MCF 10A (cell line): ENCODE measurements around the gene TLR10. TPM values are rescaled to one million over a fixed set of nuclear protein-coding genes. Genes with fewer than 3 reads are reported as not detected.

Experiments used
- BruUV-seq: library from RNA; stranded (reverse); fragments of 400-500 nt; replicated peaks from 2 replicates; lab custom pipeline; 2021; lab: Mats Ljungman, UMichigan
- CTCF ChIA-PET: fragments of 300-600 bp; sonication (Branson Sonifier 250); formaldehyde crosslinking; extraction: SDS; loops from one replicate; lab custom pipeline; 2021; ENCODE audit warnings: antibody characterized with exemption, inconsistent platforms; lab: Yijun Ruan, JAX
- POLR2A ChIA-PET: fragments of 300-600, 350-650 bp; sonication (Branson Sonifier 250); formaldehyde crosslinking; extraction: SDS; loops from one replicate; lab custom pipeline; 2020; ENCODE audit warnings: antibody characterized with exemption, inconsistent platforms; lab: Yijun Ruan, JAX
- DNase-seq: peaks from one replicate; pipeline ENCODE4 v3.0.0-alpha.2; 2018; ENCODE audit not compliant: unreplicated experiment
- H3K27ac Mint-ChIP-seq: one replicate; pipeline ENCODE4 v1.8.0; 2022; ENCODE audit warnings: mild to moderate bottlenecking, low read depth, mixed read lengths; ENCODE audit not compliant: unreplicated experiment
- H3K27me3 Mint-ChIP-seq: one replicate; pipeline ENCODE4 v1.8.0; 2022; ENCODE audit warnings: mixed read lengths; ENCODE audit not compliant: insufficient read depth, unreplicated experiment
- H3K36me3 Mint-ChIP-seq: one replicate; pipeline ENCODE4 v1.8.0; 2022; ENCODE audit warnings: mild to moderate bottlenecking, moderate library complexity, mixed read lengths; ENCODE audit not compliant: insufficient read depth, unreplicated experiment
- H3K4me1 Mint-ChIP-seq: one replicate; pipeline ENCODE4 v1.8.0; 2022; ENCODE audit warnings: mixed read lengths; ENCODE audit not compliant: insufficient read depth, unreplicated experiment
- H3K4me3 Mint-ChIP-seq: one replicate; pipeline ENCODE4 v1.8.0; 2022; ENCODE audit warnings: mild to moderate bottlenecking, moderate library complexity, mixed read lengths; ENCODE audit not compliant: unreplicated experiment
- H3K9me3 Mint-ChIP-seq: one replicate; pipeline ENCODE4 v1.8.0; 2022; ENCODE audit warnings: mixed read lengths; ENCODE audit not compliant: unreplicated experiment
- CTCF ChIP-seq: fragments of 200-600 bp; IDR thresholded peaks from one replicate; pipeline ENCODE4 v1.8.0; 2022; ENCODE audit warnings: antibody characterized with exemption, mild to moderate bottlenecking; ENCODE audit not compliant: unreplicated experiment
- intact Hi-C: fragments of 100-400 bp; cut with micrococcal nuclease; formaldehyde crosslinking; loops from 2 replicates; pipeline ENCODE4 v1.14.1; 2022
- total RNA-seq: library from RNA; stranded (reverse); gene quantifications from 2 replicates; pipeline ENCODE4 v1.2.3, GENCODE V29; 2022

The TLR10 gene
- total RNA-seq, 1 experiment from 2014 or later = not detected

GRCh38 chr4:38743866-38744265 lies 38.9 kb downstream of the TLR10 start:
- no peak for DNase-seq
- POLR2A ChIA-PET = interaction anchor here (0.8 to 0.9 kb wide), 2 partner anchors 8 to 112 kb away, joined by 3 read pairs; no protein-coding TSS in a partner anchor
- Mint-ChIP-seq H3K4me3 (no peak overlapping the region), H3K4me1 (peaks cover 6% of the 10 kb centered on the region), H3K27ac (no peak overlapping the region), H3K27me3 (no peaks in the 10 kb centered on the region), H3K36me3 (no peaks in the 10 kb centered on the region), H3K9me3 (peaks cover 7% of the 10 kb centered on the region)
- intact Hi-C loops = no loop called here
- CTCF ChIA-PET = interaction anchor here (0.5 to 2.8 kb wide), 4 partner anchors 12 to 423 kb away, joined by 3 to 20 read pairs (median 3); no protein-coding TSS in a partner anchor
- BruUV-seq = no TSS peak
- TF ChIP-seq CTCF = no peak

- CTCF ChIA-PET = interaction anchor here (0.7 to 1.8 kb wide), 5 partner anchors 9 to 681 kb away, joined by 3 to 5 read pairs (median 3); partner anchors contain the start of gene TLR10
- H3K4me1 Mint-ChIP-seq = peaks cover 6% of the 10 kb centered on the region
- no peaks in the 10 kb centered on the region for H3K36me3 Mint-ChIP-seq
- intact Hi-C loops = no loop called here
- no peaks in the 10 kb centered on the region for H3K9me3 Mint-ChIP-seq
- H3K4me3 Mint-ChIP-seq = no peak overlapping the region
- no TSS peak for BruUV-seq
- no peak for DNase-seq
- H3K27me3 Mint-ChIP-seq = no peaks in the 10 kb centered on the region
- no peak overlapping the region for H3K27ac Mint-ChIP-seq
- POLR2A ChIA-PET = interaction anchor here (0.6 kb wide), 1 partner anchor 38 kb away, joined by 3 read pairs; no protein-coding TSS in a partner anchor
- TF ChIP-seq CTCF = no peak
Measured at GRCh38 chr4:38740303-38740702, 42.5 kb downstream of the TLR10 start.

GRCh38 chr4:38738940-38739803 lies 43.6 kb downstream of the TLR10 start:
- Mint-ChIP-seq H3K27ac (no peak overlapping the region), H3K4me1 (peaks cover 6% of the 10 kb centered on the region), H3K9me3 (no peaks in the 10 kb centered on the region), H3K27me3 (no peaks in the 10 kb centered on the region), H3K4me3 (no peak overlapping the region), H3K36me3 (no peaks in the 10 kb centered on the region)
- ChIA-PET CTCF (interaction anchor here (0.8 to 1.8 kb wide), 4 partner anchors 43 to 680 kb away, joined by 3 to 5 read pairs (median 4); partner anchors contain the start of gene TLR10), POLR2A (interaction anchor here (0.6 to 0.9 kb wide), 3 partner anchors 13 to 77 kb away, joined by 3 read pairs; no protein-coding TSS in a partner anchor)
- no peak for DNase-seq
- no TSS peak for BruUV-seq
- intact Hi-C loops = no loop called here
- no peak for TF ChIP-seq CTCF

- intact Hi-C loops = no loop called here
- CTCF ChIA-PET = interaction anchor here (0.6 to 1.7 kb wide), 6 partner anchors 23 to 562 kb away, joined by 3 to 11 read pairs (median 4); no protein-coding TSS in a partner anchor
- no peak for DNase-seq
- H3K4me3 Mint-ChIP-seq = no peak overlapping the region
- no peak overlapping the region for H3K27ac Mint-ChIP-seq
- BruUV-seq = no TSS peak
- no peaks in the 10 kb centered on the region for H3K27me3 Mint-ChIP-seq
- POLR2A ChIA-PET = interaction anchor here (0.7 to 1.1 kb wide), 2 partner anchors 17 to 818 kb away, joined by 3 read pairs; no protein-coding TSS in a partner anchor
- H3K36me3 Mint-ChIP-seq = no peaks in the 10 kb centered on the region
- H3K4me1 Mint-ChIP-seq = peaks cover 3% of the 10 kb centered on the region
- H3K9me3 Mint-ChIP-seq = peaks cover 13% of the 10 kb centered on the region
- no peak for TF ChIP-seq CTCF
Measured at GRCh38 chr4:38735870-38736269, 46.9 kb downstream of the TLR10 start.
